ENCODE data around the gene LINS1.
A peak's percentile ranks its signal among the peaks of the same experiment; 100 is the strongest.

The LINS1 gene

GRCh38 chr15:100602064-100602822 lies at the start of gene LINS1, which contains the start of gene ASB7:
LINS1 (minus strand) TSS chr15:100602184; CDS start chr15:100580842, 21,342 bp downstream.
ASB7 (plus strand) TSS chr15:100602589; CDS start chr15:100612217, 9,628 bp downstream.
- peak; percentile 100 for DNase-seq (ENCODE audit: low read depth)

GRCh38 chr15:100651253-100651652 lies 49.3 kb upstream of the LINS1 start:
- no peak for DNase-seq (ENCODE audit: low read depth)

GRCh38 chr15:100650685-100651084 lies 48.7 kb upstream of the LINS1 start:
- DNase-seq (ENCODE audit: low read depth) = no peak

- no peak for DNase-seq (ENCODE audit: low read depth)
Observed at GRCh38 chr15:100648951-100649350, 47.0 kb upstream of the LINS1 start.

- no peak for DNase-seq (ENCODE audit: low read depth)
Observed at GRCh38 chr15:100645671-100646070, 43.7 kb upstream of the LINS1 start.

GRCh38 chr15:100642950-100643338 lies 41.0 kb upstream of the LINS1 start:
- DNase-seq (ENCODE audit: low read depth) = no peak

- DNase-seq (ENCODE audit: low read depth) = no peak
Observed at GRCh38 chr15:100642213-100642949, 40.4 kb upstream of the LINS1 start.

- no peak for DNase-seq (ENCODE audit: low read depth)
Observed at GRCh38 chr15:100638177-100638730, 36.3 kb upstream of the LINS1 start.

- DNase-seq (ENCODE audit: low read depth) = no peak
Observed at GRCh38 chr15:100635406-100636071, 33.6 kb upstream of the LINS1 start.

GRCh38 chr15:100633763-100634075 lies 31.7 kb upstream of the LINS1 start:
- DNase-seq (ENCODE audit: low read depth) = no peak

GRCh38 chr15:100631831-100632230 lies 29.8 kb upstream of the LINS1 start:
- DNase-seq (ENCODE audit: low read depth) = no peak

GRCh38 chr15:100628746-100629145 lies 26.8 kb upstream of the LINS1 start:
- DNase-seq (ENCODE audit: low read depth) = no peak

GRCh38 chr15:100627789-100628395 lies 25.9 kb upstream of the LINS1 start:
- DNase-seq (ENCODE audit: low read depth) = peak; percentile 50

- DNase-seq (ENCODE audit: low read depth) = no peak
Observed at GRCh38 chr15:100623301-100623700, 21.3 kb upstream of the LINS1 start.

GRCh38 chr15:100616700-100617099 lies 14.7 kb upstream of the LINS1 start:
- DNase-seq (ENCODE audit: low read depth) = no peak

- no peak for DNase-seq (ENCODE audit: low read depth)
Observed at GRCh38 chr15:100615801-100616200, 13.8 kb upstream of the LINS1 start.

- DNase-seq (ENCODE audit: low read depth) = no peak
Observed at GRCh38 chr15:100614918-100615317, 12.9 kb upstream of the LINS1 start.

GRCh38 chr15:100614336-100614735 lies 12.4 kb upstream of the LINS1 start:
- no peak for DNase-seq (ENCODE audit: low read depth)

- no peak for DNase-seq (ENCODE audit: low read depth)
Observed at GRCh38 chr15:100613208-100613607, 11.2 kb upstream of the LINS1 start.

- no peak for DNase-seq (ENCODE audit: low read depth)
Observed at GRCh38 chr15:100612539-100612938, 10.6 kb upstream of the LINS1 start.

- peak; percentile 24 for DNase-seq (ENCODE audit: low read depth)
Observed at GRCh38 chr15:100602823-100603393, 924 bp upstream of the LINS1 start.

GRCh38 chr15:100601617-100602063 lies 344 bp downstream of the LINS1 start:
- DNase-seq (ENCODE audit: low read depth) = no peak
